ENCODE results near the gene PPP1R14C.

Gene PPP1R14C

GRCh38 chr6:150198532-150198931, 55.7 kb downstream of the PPP1R14C start:
- DNase-seq (ENCODE audit: extremely low read depth, low read depth): no peak
- TF ChIP-seq CTCF (IDR thresholded peaks at IDR 0.05; ENCODE audit: low read depth, low read length, missing control alignments): no peak
- H3K4me3 ChIP-seq (replicated peaks; ENCODE audit: low read depth, low read length): no peak overlapping the region

GRCh38 chr6:150199241-150199640, 56.4 kb downstream of the PPP1R14C start:
- no peak for DNase-seq (ENCODE audit: extremely low read depth, low read depth)
- no peak for TF ChIP-seq CTCF (IDR thresholded peaks at IDR 0.05; ENCODE audit: low read depth, low read length, missing control alignments)
- H3K4me3 ChIP-seq (replicated peaks; ENCODE audit: low read depth, low read length): no peak overlapping the region

GRCh38 chr6:150200428-150201100, 57.7 kb downstream of the PPP1R14C start:
- no peak for DNase-seq (ENCODE audit: extremely low read depth, low read depth)
- H3K4me3 ChIP-seq (replicated peaks; ENCODE audit: low read depth, low read length): no peak overlapping the region
- no peak for TF ChIP-seq CTCF (IDR thresholded peaks at IDR 0.05; ENCODE audit: low read depth, low read length, missing control alignments)

- no peak overlapping the region for H3K4me3 ChIP-seq (replicated peaks; ENCODE audit: low read depth, low read length)
- no peak for DNase-seq (ENCODE audit: extremely low read depth, low read depth)
- TF ChIP-seq CTCF (IDR thresholded peaks at IDR 0.05; ENCODE audit: low read depth, low read length, missing control alignments): no peak
Measured at GRCh38 chr6:150201285-150201684, 58.4 kb downstream of the PPP1R14C start.

GRCh38 chr6:150201772-150202329, 59.0 kb downstream of the PPP1R14C start:
- no peak for TF ChIP-seq CTCF (IDR thresholded peaks at IDR 0.05; ENCODE audit: low read depth, low read length, missing control alignments)
- no peak for DNase-seq (ENCODE audit: extremely low read depth, low read depth)
- H3K4me3 ChIP-seq (replicated peaks; ENCODE audit: low read depth, low read length): no peak overlapping the region

- no peak for DNase-seq (ENCODE audit: extremely low read depth, low read depth)
- no peak for TF ChIP-seq CTCF (IDR thresholded peaks at IDR 0.05; ENCODE audit: low read depth, low read length, missing control alignments)
Measured at GRCh38 chr6:150202404-150202803, 59.6 kb downstream of the PPP1R14C start.

More at GRCh38 chr6:150202404-150202803, 59.6 kb downstream of the PPP1R14C start:
- H3K4me3 ChIP-seq (replicated peaks; ENCODE audit: low read depth, low read length): no peak overlapping the region

Measured in HFF-Myc (cell line).